Fibroblast of skin of left biceps (primary cell): Measurements from ENCODE around the gene FGD3.

ENCODE experiments used
- DNase-seq, 2 experiments: peaks; one replicate each; pipeline ENCODE4 v3.0.0-alpha.2; 2013; ENCODE audit warnings: low read depth in 2 of 2

The FGD3 gene

DNA sequence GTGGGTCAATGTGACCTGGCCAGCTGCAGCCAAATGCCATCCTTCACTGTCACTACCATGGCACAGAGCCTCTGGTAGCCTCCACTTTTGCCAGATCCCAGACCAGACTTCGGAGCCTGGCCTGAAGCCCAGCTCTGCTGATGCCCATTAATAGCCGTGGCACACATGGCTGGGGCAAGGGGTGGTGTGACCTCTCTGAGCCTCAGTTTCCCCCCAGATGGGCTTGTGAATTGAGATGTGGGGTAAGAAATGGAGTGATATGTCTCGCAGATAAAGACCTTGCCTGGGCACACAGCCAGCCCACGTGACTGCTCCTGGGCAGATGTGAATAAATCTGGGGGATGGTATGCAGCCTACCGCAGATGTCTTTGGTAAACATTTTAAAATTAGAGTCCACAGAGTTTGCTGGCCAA, 125.1 kb downstream of the FGD3 start:
- no peak for DNase-seq

DNA sequence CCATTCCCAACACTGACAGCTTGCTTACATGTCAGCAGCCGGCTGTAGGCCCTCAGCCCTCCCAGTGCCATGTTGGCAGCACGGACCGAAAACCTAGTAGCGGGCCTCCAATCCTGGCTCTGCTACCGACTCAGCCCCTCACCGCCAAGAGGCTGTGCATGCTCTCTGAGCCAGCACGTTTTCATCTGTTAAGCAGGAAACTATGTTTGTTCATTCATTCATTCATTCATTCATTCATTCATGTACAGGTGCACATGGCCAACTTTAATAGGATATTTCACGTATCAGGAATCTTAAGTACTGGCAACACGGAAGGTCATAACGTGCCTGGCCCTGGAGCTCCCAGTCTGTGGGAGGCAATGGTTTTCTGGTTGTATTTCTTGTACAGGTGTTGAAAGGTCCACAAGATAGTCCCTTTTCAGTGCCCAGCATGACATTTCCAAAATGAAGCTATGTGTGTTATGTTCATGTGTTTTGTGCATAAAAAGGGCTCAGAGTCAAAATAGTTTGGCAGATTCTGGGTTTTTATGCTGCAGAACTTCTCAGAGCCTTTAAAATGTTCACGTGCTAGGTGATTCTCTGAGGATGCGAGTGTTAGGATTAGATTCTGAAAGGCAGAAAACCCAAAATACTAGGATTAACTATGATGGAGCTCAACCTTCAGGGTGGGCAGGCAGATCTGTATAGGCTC, 128.9 kb downstream of the FGD3 start:
- DNase-seq = no peak

DNA sequence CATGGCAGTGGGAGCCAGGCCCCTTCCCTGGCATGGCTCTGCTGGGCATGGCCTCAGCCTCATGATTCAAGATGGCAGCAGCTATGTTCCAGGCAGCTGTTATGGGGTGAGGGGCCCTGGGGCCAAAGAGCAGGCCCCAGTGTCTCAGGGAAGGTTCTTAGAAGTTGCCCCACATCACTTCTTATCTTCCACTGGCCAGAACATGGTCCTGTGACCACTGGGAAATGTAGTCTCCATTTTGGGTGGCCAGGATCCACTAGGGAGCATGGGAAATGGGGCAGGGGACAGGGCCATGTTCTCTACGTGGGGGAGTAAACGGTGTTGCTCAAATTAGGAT, 129.4 kb downstream of the FGD3 start:
- no peak for DNase-seq

- no peak for DNase-seq
Measured at GRCh38 chr9:93077367-93077766, 130.0 kb downstream of the FGD3 start.

GRCh38 chr9:93077811-93078210, 130.5 kb downstream of the FGD3 start:
- DNase-seq = no peak

- no peak for DNase-seq
Measured at GRCh38 chr9:93079371-93079770, 132.0 kb downstream of the FGD3 start.

DNA sequence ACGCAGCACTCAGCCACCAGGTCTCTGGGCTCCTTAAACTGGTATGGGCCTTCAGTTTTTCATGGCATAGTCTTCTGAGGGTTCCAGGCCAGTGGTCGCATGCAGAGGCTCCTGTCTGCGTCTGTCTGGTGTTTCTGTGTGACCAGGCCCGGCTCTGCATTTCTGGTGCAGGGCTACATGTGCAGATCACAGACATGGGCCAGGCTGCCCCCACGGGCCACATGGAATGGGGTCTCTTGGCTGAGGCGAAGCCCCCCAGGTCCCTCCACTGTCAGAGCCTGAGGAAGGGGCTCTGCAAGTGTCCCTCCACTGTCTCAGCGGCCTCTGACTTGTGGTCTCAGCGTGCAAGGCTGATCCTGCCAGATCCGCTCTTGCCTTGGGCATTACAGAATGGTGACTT, 133.1 kb downstream of the FGD3 start:
- no peak for DNase-seq

DNA sequence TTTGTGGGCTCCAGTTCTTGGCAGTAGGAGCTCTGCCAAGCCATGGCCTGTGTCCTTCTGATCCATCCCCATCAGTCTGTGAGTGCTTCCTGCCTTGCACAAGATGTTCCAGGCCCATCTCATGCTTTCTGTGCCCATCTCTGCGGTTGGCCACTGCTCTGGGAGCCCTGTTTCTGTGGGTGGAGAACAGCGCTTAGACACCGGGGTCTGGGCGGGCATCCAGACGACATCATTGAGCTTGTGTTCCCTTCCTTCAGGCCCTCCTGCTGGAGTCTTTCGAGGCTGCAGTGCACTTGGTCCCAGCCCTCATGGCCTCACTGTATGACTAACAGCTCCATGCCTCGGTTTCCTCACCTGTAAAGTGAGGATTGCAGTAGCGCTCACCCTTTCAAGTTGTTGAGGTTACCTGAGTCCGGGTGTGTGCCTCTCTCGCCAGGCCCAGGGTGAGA, 133.8 kb downstream of the FGD3 start:
- DNase-seq = no peak

DNA sequence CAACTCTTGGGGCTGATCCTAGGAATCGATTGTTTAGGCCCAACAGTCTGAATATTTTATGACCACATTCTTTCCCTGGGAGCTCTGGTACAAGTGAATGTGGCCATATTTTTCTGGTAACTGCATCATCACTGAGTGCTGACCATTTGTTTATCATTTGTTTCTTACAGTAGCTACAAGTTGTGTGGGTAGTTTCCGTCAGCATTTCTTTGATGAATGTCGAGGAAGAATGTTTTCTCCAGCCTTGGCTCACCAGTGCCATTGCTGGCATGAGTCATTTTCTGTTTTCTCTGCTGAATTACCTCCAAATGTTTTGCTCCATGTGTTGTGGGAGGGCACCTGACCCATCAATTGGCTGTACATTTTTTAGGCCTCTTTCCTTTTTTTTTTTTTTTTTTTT, 134.6 kb downstream of the FGD3 start:
- DNase-seq = no peak

- DNase-seq = no peak
Measured at GRCh38 chr9:93082841-93083411, 135.6 kb downstream of the FGD3 start.

DNA sequence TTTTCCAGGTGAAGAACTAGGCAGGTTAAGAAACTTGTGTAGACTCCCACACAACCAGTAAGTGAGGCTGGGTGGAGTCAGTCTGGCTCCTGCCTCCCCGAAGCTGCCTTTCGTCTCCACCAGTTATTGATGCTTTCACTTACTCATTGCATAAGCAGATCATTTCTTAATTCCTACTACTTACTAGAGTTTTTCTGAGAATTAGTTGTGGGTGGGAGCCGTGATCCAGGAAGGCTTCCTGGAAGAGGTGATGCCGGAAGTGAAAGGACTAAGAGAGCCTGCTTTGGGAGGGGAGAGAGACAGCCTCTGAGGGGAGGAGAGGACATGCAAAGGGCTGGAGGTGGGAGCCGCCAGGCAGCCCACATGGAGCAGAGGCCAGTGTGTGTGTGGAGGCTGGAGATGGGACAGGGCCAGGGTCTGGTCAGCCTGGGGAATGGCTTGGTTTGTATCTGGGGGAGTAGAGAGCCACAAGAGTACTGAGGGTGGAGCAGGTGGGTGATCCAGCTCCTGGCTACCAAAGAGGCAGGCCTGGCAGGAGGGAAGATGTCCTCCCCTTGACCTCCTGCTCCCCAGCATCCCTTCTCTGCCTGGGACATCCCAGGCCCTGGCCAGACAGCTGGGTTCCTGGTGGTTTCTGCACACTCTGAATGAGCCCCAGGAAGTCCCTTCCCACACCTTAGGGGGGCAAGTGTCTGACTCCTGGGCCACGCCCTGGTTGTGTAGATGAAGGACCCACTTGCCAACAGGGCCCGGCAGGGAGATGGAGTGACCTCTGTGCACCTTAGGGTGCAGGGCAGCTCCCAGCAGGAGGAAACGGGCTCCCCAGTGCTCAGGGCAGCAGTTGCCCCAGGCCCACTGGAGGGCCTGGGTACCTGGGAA, 136.5 kb downstream of the FGD3 start:
- no peak for DNase-seq

DNA sequence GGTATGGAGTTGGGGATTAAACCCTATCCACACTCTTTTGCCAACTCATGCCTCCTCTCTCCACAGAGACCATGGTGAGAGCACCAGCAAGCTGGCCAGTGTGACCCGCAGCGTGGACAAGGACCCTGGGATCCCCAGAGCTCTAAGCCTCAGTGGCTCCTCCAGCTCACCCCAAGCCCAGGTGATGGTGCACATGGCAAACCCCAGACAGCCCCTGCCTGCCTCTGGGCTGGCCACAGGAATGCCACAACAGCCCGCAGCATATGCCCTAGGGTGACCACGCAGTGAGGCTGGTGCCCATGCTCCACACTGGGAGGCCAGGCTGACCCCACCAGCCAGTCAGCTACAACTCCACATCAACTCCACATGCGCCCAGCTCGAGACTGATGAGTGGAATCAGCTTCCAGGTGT, 137.2 kb downstream of the FGD3 start:
- no peak for DNase-seq

DNA sequence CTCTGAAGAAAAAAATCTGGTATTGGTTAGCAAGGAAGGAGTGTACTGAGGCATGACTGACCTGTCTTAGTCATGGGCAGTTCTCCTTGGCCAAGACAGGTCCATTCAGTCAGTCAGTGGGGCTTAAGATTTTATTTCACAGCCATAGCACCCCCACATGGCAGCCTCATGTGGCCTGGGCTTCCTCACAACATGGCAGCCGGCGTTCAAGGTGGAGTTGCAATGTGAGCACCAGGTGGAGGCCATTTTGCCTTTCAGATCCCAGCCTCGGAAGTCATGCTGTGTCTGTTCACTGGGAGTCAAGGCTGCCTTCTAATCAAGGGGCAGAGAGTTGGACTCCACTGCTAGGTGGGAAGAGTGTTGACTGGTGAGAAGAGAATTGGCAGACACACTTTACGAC, 138.4 kb downstream of the FGD3 start:
- DNase-seq = no peak
